ENCODE measurements around the gene PIMREG.

DNA sequence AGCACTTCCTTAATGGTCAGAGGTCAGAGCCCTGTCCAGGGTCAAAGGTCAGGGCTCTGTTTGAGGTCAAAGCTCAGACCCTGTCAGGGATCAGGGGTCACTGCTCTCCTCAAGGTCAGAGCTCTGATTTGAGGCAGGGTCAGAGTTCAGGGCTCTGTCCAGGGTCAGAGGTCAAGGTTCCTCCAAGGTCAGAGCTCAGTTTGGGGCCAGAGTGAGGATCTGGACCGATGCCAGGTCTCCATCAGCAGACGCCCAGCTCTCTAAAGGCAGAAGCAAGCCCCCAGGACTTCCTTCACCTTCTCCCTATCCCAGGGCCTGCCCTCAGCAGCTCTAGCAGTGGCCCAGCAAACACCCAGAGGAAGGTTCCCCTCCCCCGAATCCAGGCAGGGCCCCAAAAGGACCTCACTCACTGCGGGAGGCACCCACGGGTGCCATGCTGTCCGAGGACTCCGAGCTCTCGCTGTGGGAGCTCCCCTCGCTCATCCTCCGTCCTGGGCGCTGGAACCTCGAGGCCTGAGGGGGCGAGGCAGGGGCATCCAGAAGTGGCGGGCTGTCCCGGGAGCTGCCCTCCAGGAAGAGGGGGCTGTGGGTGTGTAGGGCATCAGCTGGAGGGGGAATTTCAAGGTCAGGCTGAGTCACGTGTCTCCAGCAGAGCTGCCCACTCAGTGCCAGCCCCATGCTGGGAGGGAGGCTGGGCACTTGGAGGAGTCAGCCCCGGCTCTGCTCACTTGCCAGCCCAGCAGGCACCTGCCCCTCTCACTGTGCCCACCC, 26.7 kb downstream of the PIMREG start:
- TF ChIP-seq POLR2A (IDR thresholded peaks at IDR 0.05): no peak
- TF ChIP-seq, protein P1, sequence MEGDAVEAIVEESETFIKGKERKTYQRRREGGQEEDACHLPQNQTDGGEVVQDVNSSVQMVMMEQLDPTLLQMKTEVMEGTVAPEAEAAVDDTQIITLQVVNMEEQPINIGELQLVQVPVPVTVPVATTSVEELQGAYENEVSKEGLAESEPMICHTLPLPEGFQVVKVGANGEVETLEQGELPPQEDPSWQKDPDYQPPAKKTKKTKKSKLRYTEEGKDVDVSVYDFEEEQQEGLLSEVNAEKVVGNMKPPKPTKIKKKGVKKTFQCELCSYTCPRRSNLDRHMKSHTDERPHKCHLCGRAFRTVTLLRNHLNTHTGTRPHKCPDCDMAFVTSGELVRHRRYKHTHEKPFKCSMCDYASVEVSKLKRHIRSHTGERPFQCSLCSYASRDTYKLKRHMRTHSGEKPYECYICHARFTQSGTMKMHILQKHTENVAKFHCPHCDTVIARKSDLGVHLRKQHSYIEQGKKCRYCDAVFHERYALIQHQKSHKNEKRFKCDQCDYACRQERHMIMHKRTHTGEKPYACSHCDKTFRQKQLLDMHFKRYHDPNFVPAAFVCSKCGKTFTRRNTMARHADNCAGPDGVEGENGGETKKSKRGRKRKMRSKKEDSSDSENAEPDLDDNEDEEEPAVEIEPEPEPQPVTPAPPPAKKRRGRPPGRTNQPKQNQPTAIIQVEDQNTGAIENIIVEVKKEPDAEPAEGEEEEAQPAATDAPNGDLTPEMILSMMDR (IDR thresholded peaks at IDR 0.05): no peak
